HepG2 (cell line): ENCODE data around the gene KCNQ1OT1. TPM values are rescaled to one million over a fixed set of nuclear protein-coding genes. Genes with fewer than 3 reads are reported as not detected.
A peak's percentile ranks its signal among the peaks of the same experiment; 100 is the strongest.

Source experiments
- ATAC-seq: fragments of 200-7000 bp; cut with Tn5 transposase; 3 replicates; pipeline ENCODE4 v1.9.1; 2020; ENCODE audit warnings: mild to moderate bottlenecking, moderate library complexity
- BruUV-seq: library from RNA; stranded (reverse); fragments of 400-500 nt; replicated peaks from 2 replicates; lab custom pipeline; 2021; lab: Mats Ljungman, UMichigan
- CTCF ChIA-PET: fragments of 300-600 bp; formaldehyde crosslinking; extraction: SDS; loops from one replicate; lab custom pipeline; 2021; ENCODE audit warnings: low total read pairs, inconsistent platforms, low intra/inter-chr PET ratio; lab: Yijun Ruan, JAX
- POLR2A ChIA-PET: fragments of 350-600 bp; sonication (Branson Sonifier 250); formaldehyde crosslinking; loops from one replicate; lab custom pipeline; 2020; ENCODE audit warnings: antibody characterized with exemption, inconsistent platforms; lab: Yijun Ruan, JAX
- DNase-seq: peaks from one replicate; pipeline ENCODE4 v3.0.0-alpha.2; 2015; ENCODE audit warnings: low spot score
- FAIRE-seq: peaks from 3 replicates; lab custom pipeline; 2011; peaks lifted over from hg19 to GRCh38; lab: Jason Lieb, UNC
- H2AFZ ChIP-seq: one replicate; pipeline ENCODE4 v1.6.1; 2011; ENCODE audit warnings: low read length, inconsistent platforms
- H3K27ac ChIP-seq: fragments of 300-600 bp; 3 replicates; pipeline ENCODE4 v1.8.0; 2011; ENCODE audit warnings: mixed run types, mild to moderate bottlenecking, mixed read lengths, low read length, inconsistent platforms; ENCODE audit not compliant: insufficient read depth; ENCODE audit errors: extremely low read length
- H3K27me3 ChIP-seq, 2 experiments: fragments of 200-600 bp in 1 of 2; 2 replicates in 1 of 2; 3 replicates in 1 of 2; pipeline versions ENCODE4 v1.6.0 to v1.8.0; 2011; ENCODE audit warnings: low read length in 2 of 2, mild to moderate bottlenecking in 2 of 2, moderate library complexity in 2 of 2, inconsistent platforms in 1 of 2; ENCODE audit not compliant: insufficient read depth in 2 of 2, control insufficient read depth in 1 of 2
- H3K36me3 ChIP-seq, 2 experiments: fragments of 200-600 bp in 1 of 2; replicated peaks in 1 of 2; 2 replicates in 1 of 2; 3 replicates in 1 of 2; pipeline versions ENCODE4 v1.5.1 to v1.8.0; 2011; ENCODE audit warnings: low read length in 2 of 2, inconsistent platforms in 1 of 2; ENCODE audit not compliant: insufficient read depth in 2 of 2, control insufficient read depth in 1 of 2
- H3K4me1 ChIP-seq: 2 replicates; pipeline ENCODE4 v1.5.1; 2012; ENCODE audit warnings: low read length, inconsistent platforms; ENCODE audit not compliant: insufficient read depth
- H3K4me2 ChIP-seq: 2 replicates; pipeline ENCODE4 v1.6.0; 2011; ENCODE audit warnings: low read depth, low read length, inconsistent platforms
- H3K4me3 ChIP-seq, 3 experiments: fragments of 200-600 bp in 1 of 3; sonication (generic), shearing (Covaris generic) in 1 of 3; replicated peaks in 1 of 3; 2 replicates each; pipeline ENCODE4 v1.5.1; 2011 to 2016; ENCODE audit warnings: low read length in 3 of 3, inconsistent platforms in 2 of 3, low read depth in 2 of 3, mild to moderate bottlenecking in 2 of 3, control low read depth in 1 of 3, mixed read lengths in 1 of 3; ENCODE audit not compliant: insufficient read depth in 1 of 3
- H3K79me2 ChIP-seq: one replicate; pipeline ENCODE4 v1.6.1; 2011; ENCODE audit warnings: low read length, inconsistent platforms; ENCODE audit not compliant: insufficient read depth
- H3K9ac ChIP-seq: 2 replicates; pipeline ENCODE4 v1.6.0; 2011; ENCODE audit warnings: mild to moderate bottlenecking, low read depth, low read length, inconsistent platforms; ENCODE audit not compliant: insufficient read depth
- H3K9me3 ChIP-seq: 2 replicates; pipeline ENCODE4 v1.5.1; 2012; ENCODE audit warnings: mild to moderate bottlenecking, low read length
- H4K20me1 ChIP-seq: 2 replicates; pipeline ENCODE4 v1.6.0; 2011; ENCODE audit warnings: inconsistent platforms, mild to moderate bottlenecking, low read length, moderate library complexity; ENCODE audit not compliant: insufficient read depth
- ASH2L ChIP-seq: fragments of 300-600, 200-600 bp; sonication (generic); IDR thresholded peaks from 2 replicates; pipeline ENCODE4 v1.7.0; 2017; ENCODE audit warnings: low read depth, mild to moderate bottlenecking, moderate library complexity, mixed read lengths, low read length; ENCODE audit not compliant: insufficient read length
- ATF3 ChIP-seq: sonication (generic); formaldehyde crosslinking; IDR thresholded peaks from 2 replicates; pipeline ENCODE4 v1.4.0; 2020; ENCODE audit warnings: missing genetic modification reagents
- FOXA1 ChIP-seq, 2 experiments: fragments of 450-650 bp in 1 of 2; sonication (generic) in 1 of 2; formaldehyde crosslinking in 1 of 2; IDR thresholded peaks; 2 replicates each; pipeline versions ENCODE4 v1.4.0 to v1.6.1; 2016 to 2020; ENCODE audit warnings: missing genetic modification reagents in 1 of 2
- HINFP ChIP-seq: sonication (generic); formaldehyde crosslinking; IDR thresholded peaks from 2 replicates; pipeline ENCODE4 v1.4.0; 2020; ENCODE audit warnings: low read depth, mild to moderate bottlenecking, missing genetic modification reagents
- HOXA9 ChIP-seq: sonication (generic); formaldehyde crosslinking; IDR thresholded peaks from 2 replicates; pipeline ENCODE4 v1.8.1; 2022; ENCODE audit warnings: missing genetic modification reagents, mild to moderate bottlenecking, moderate library complexity, borderline replicate concordance
- NFE2L1 ChIP-seq: sonication (generic); formaldehyde crosslinking; IDR thresholded peaks from 2 replicates; pipeline ENCODE4 v1.4.0; 2020; ENCODE audit warnings: missing genetic modification reagents, mild to moderate bottlenecking, borderline replicate concordance
- PPARG ChIP-seq: conservative IDR thresholded peaks from 2 replicates; pipeline ENCODE4 v1.6.1; 2016; ENCODE audit warnings: missing biosample characterization, missing genetic modification reagents
- SSRP1 ChIP-seq: IDR thresholded peaks from 2 replicates; pipeline ENCODE4 v1.6.1; 2016; ENCODE audit warnings: control low read depth
- TMF1 ChIP-seq: sonication (generic); formaldehyde crosslinking; IDR thresholded peaks from 2 replicates; pipeline ENCODE4 v1.8.1; 2022; ENCODE audit warnings: low read depth, missing genetic modification reagents
- ZBTB39 ChIP-seq: sonication (generic); formaldehyde crosslinking; IDR thresholded peaks from 2 replicates; pipeline ENCODE4 v1.5.0; 2020; ENCODE audit warnings: missing genetic modification reagents
- ZBTB7A ChIP-seq: sonication (generic); formaldehyde crosslinking; IDR thresholded peaks from 2 replicates; pipeline ENCODE4 v1.8.0; 2022; ENCODE audit warnings: mild to moderate bottlenecking, missing genetic modification reagents
- ZFP82 ChIP-seq: sonication (generic); formaldehyde crosslinking; IDR thresholded peaks from 2 replicates; pipeline ENCODE4 v1.5.1; 2020; ENCODE audit warnings: mild to moderate bottlenecking, missing genetic modification reagents, borderline replicate concordance
- ZFX ChIP-seq: sonication (generic); formaldehyde crosslinking; IDR thresholded peaks from 2 replicates; pipeline ENCODE4 v1.4.0; 2020; ENCODE audit warnings: mild to moderate bottlenecking, low read depth, missing genetic modification reagents, moderate library complexity
- ZIK1 ChIP-seq: sonication (generic); formaldehyde crosslinking; IDR thresholded peaks from 2 replicates; pipeline ENCODE4 v1.5.0; 2020; ENCODE audit warnings: mild to moderate bottlenecking, low read depth, missing genetic modification reagents, borderline replicate concordance
- ZNF720 ChIP-seq: sonication (generic); formaldehyde crosslinking; IDR thresholded peaks from 2 replicates; pipeline ENCODE4 v1.4.0; 2020; ENCODE audit warnings: missing genetic modification reagents
- ZNF775 ChIP-seq: sonication (generic); formaldehyde crosslinking; IDR thresholded peaks from 2 replicates; pipeline ENCODE4 v1.4.0; 2020; ENCODE audit warnings: missing genetic modification reagents, mild to moderate bottlenecking, moderate library complexity, borderline replicate concordance
- WGBS: methylation state at CpG from one replicate; pipeline ENCODE4 v1.1.6; 2017; ENCODE audit warnings: low lambda C conversion rate; 5-methylcytosine and 5-hydroxymethylcytosine counted together
- in situ Hi-C: cut with HindIII; loops from 2 replicates; pipeline ENCODE4 v1.10.0; 2017; ENCODE audit warnings: low pct_unique_long_range_greater_than_20kb; ENCODE audit not compliant: extremely low pct_ligation_motif_present
- intact Hi-C: fragments of 100-400 bp; cut with micrococcal nuclease; formaldehyde crosslinking; loops from one replicate; pipeline ENCODE4 v1.10.0; 2022; ENCODE audit not compliant: unreplicated experiment
- polyA plus RNA-seq, 8 experiments: library from polyadenylated mRNA; depleted of rRNA in 3 of 8; stranded (reverse) in 7 of 8; unstranded in 1 of 8; fragments of >200 nt; fragmentation: Illumina TruSeq in 4 of 8; extraction: Trizol in 4 of 8; gene quantifications; 2 replicates each; pipeline versions ENCODE4 v1.2.1 to v1.2.3, GENCODE V29; 2011 to 2016; ENCODE audit warnings: low read depth in 4 of 8, missing spikeins in 1 of 8, mixed read lengths in 1 of 8; ENCODE audit not compliant: insufficient read depth in 1 of 8
- total RNA-seq, 5 experiments: library from RNA; depleted of rRNA; stranded (reverse); fragments of >200 nt; fragmentation: Illumina TruSeq; extraction: Trizol; gene quantifications; 2 replicates each; pipeline ENCODE4 v1.2.3, GENCODE V29; 2016; ENCODE audit warnings: low read depth in 1 of 5

The KCNQ1OT1 gene
- total and polyA plus RNA-seq, 2 of the 13 experiments (the other 11 are each of a cell fraction or from before 2014, with no cell fraction given) = 1.3 to 18.9 TPM

DNA sequence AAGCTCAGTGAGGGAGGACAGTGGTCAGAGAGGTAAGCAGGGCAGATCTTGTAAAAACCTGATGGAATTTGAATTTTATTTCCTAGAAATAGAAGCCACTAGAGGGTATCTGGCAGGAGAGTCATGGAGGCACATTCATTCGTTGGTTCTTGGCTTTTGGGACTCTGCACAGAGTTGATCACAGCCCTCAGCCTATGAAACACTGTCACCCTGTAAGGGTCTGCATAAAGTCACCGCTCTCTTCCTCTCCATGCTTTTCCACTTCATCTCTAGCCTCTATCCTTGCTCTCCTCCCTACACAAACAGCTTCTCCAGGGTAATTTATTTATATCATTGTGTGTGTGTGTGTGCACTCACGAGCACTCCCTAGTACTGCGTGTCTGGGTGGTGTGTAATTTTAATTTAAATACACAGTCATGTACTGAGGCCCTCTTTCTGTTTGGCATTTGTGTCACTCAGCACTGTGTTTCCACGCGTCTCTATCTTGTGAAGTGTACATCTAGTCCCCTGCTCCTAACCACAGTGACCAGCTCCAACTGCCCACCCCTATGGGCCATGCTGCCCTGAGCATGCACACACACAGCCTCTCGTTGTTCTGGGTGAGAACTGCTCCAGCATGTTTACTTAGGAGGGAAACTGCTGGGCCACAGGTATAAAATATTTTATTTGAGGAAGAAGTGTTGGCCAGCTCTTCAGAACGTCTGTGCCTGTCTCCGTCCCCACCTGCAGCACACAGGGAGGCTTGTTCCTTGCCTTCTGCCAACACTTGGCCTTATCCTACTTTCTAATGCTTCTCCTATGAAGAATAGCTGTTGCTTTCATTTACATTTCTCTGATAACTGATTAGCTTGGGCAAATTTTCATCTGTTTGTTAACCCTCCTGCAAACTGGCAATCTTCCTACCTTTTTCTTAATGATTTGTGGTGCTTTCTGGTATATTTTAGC lies 4.5 kb downstream of the KCNQ1OT1 start:
- intact Hi-C loops = loop anchor here (1.0 to 5.0 kb wide), 4 partner anchors 36 to 192 kb away; partner anchors contain the start of gene CDKN1C
- no peak for TF ChIP-seq ZIK1 (CRISPR knock-in tag)
- TF ChIP-seq ZBTB7A (CRISPR knock-in tag) = no peak
- no peak for TF ChIP-seq ZNF775 (CRISPR knock-in tag)
- TF ChIP-seq TMF1 (CRISPR knock-in tag) = no peak
- peak; percentile 76; the same call in 1 of the 2 replicates for TF ChIP-seq SSRP1 (CRISPR knock-in tag)
- 0 out of 2 replicates have a peak, but pooled peaks have one; percentile 38 for TF ChIP-seq ZFP82 (CRISPR knock-in tag)
- TF ChIP-seq FOXA1 (IDR thresholded peaks at IDR 0.05) = no peak
- TF ChIP-seq FOXA1 (CRISPR knock-in tag; IDR thresholded peaks at IDR 0.05) = peak; percentile 83
- TF ChIP-seq HINFP (CRISPR knock-in tag) = no peak
- TF ChIP-seq NFE2L1 (CRISPR knock-in tag) = no peak
- no peak for TF ChIP-seq ZBTB39 (CRISPR knock-in tag)
- TF ChIP-seq ATF3 (CRISPR knock-in tag) = no peak
- TF ChIP-seq PPARG (CRISPR knock-in tag) = no peak
- no peak for TF ChIP-seq ASH2L
- TF ChIP-seq ZFX (CRISPR knock-in tag) = peak; percentile 53
- TF ChIP-seq HOXA9 (CRISPR knock-in tag) = no peak
- TF ChIP-seq ZNF720 (CRISPR knock-in tag) = no peak

More for the DNA sequence above, 4.5 kb downstream of the KCNQ1OT1 start:
- no TSS peak for BruUV-seq
- in situ Hi-C loops = loop anchor here (5.0 to 10.0 kb wide), 3 partner anchors 37 to 270 kb away; no protein-coding TSS in a partner anchor
- H2AFZ ChIP-seq = no peak overlapping the region
- no peaks in the 10 kb centered on the region for H3K9me3 ChIP-seq
- H3K9ac ChIP-seq = peak overlapping the region; percentile 99
- WGBS = 28% methylated on average over 9 of the region's 9 CpGs
- H3K79me2 ChIP-seq = peaks cover 97% of the 10 kb centered on the region
- no peak for ATAC-seq
- peaks cover 0 to 3% of the 10 kb centered on the region in 2 experiments; a peak in 1 of 5 replicates for H3K27me3 ChIP-seq
- peaks cover 68% of the 10 kb centered on the region for H3K4me1 ChIP-seq
- H3K36me3 ChIP-seq = peaks cover 10 to 60% of the 10 kb centered on the region in 2 experiments
- no peak for DNase-seq
- H3K4me2 ChIP-seq = peak overlapping the region; percentile 78
- peak; percentile 18 for FAIRE-seq
- ChIA-PET CTCF (interaction anchor here (1.6 kb wide), 1 partner anchor 163 kb away, joined by 3 read pairs; no protein-coding TSS in a partner anchor), POLR2A (interaction anchor here (0.7 to 10.8 kb wide), 8 partner anchors 12 to 208 kb away, joined by 3 to 201 read pairs (median 4); no protein-coding TSS in a partner anchor)
- peak overlapping the region; percentile 20 for H3K27ac ChIP-seq
- H4K20me1 ChIP-seq = peaks cover 90% of the 10 kb centered on the region
- H3K4me3 ChIP-seq = peak overlapping the region; percentile 95
